Prostate gland (tissue), 2 donors: Measurements from ENCODE around the gene C2orf42. TPM values are rescaled to one million over a fixed set of nuclear protein-coding genes. Genes with fewer than 3 reads are reported as not detected.
A peak's percentile ranks its signal among the peaks of the same experiment; 100 is the strongest.
"Not testable (repeated sequence)": the region's sequence is repeated elsewhere in the genome, so short reads cannot be mapped to it uniquely, and the experiment has no call there.

Source experiments
- DNase-seq: peaks from one replicate; pipeline ENCODE4 v3.0.0-alpha.2; 2019; ENCODE audit warnings: low spot score
- H3K27ac ChIP-seq, 2 donors: fragments of 200-600 bp; sonication (generic); 2 replicates each; pipeline ENCODE4 v1.5.1; 2017 to 2019
- H3K27me3 ChIP-seq: fragments of 200-600 bp; sonication (generic); replicated peaks from 2 replicates; pipeline ENCODE4 v1.5.1; 2019; ENCODE audit not compliant: insufficient read depth
- H3K36me3 ChIP-seq, 2 donors: fragments of 200-600 bp; sonication (generic); 1 replicate in 1 of 2; 2 replicates in 1 of 2; pipeline versions ENCODE4 v1.5.1 to v1.8.1; 2017 to 2019
- H3K4me1 ChIP-seq: fragments of 200-600 bp; sonication (generic); replicated peaks from 2 replicates; pipeline ENCODE4 v1.5.1; 2019
- H3K4me3 ChIP-seq, 2 donors: fragments of 200-600 bp; sonication (generic); 2 replicates each; pipeline ENCODE4 v1.5.1; 2017 to 2019
- H3K9me3 ChIP-seq: fragments of 200-600 bp; sonication (generic); 2 replicates; pipeline ENCODE4 v1.5.1; 2017
- CTCF ChIP-seq, 4 experiments: fragments of 200-600 bp in 2 of 4; fragments of 450-650 bp in 2 of 4; sonication (generic) in 2 of 4; IDR thresholded peaks; 1 replicate in 3 of 4; 2 replicates in 1 of 4; pipeline ENCODE4 v1.5.1; 2016 to 2019; ENCODE audit warnings: antibody characterized with exemption in 4 of 4, mild to moderate bottlenecking in 2 of 4, moderate library complexity in 2 of 4
- POLR2A ChIP-seq: fragments of 450-650 bp; IDR thresholded peaks from one replicate; pipeline ENCODE4 v1.6.1; 2016; ENCODE audit warnings: antibody characterized with exemption, mild to moderate bottlenecking
- POLR2AphosphoS5 ChIP-seq: sonication (generic); formaldehyde crosslinking; IDR thresholded peaks from one replicate; pipeline ENCODE4 v1.6.1; 2017; ENCODE audit warnings: antibody characterized with exemption
- WGBS: methylation state at CpG from one replicate; pipeline ENCODE4 v1.1.5; 2018; 5-methylcytosine and 5-hydroxymethylcytosine counted together
- intact Hi-C: fragments of 100-400 bp; cut with DNase I; formaldehyde crosslinking; loops from one replicate; pipeline ENCODE4 v1.14.2; 2022
- total RNA-seq, 2 donors: library from RNA; depleted of rRNA; stranded (reverse); fragments of >200 nt; gene quantifications; one replicate each; pipeline ENCODE4 v1.1.0, GENCODE V29; 2016

The C2orf42 gene
- total RNA-seq, 2 donors from 2014 or later: 23.6 to 27.9 TPM

- Histone ChIP-seq H3K9me3 (no peaks in the 10 kb centered on the region), H3K4me1 (no peaks in the 10 kb centered on the region), H3K36me3 (no peaks in the 10 kb centered on the region), H3K4me3 (peak overlapping the region; percentile 57 to 64), H3K27me3 (no peaks in the 10 kb centered on the region), H3K27ac (peak overlapping the region; percentile 98 to 100)
- DNase-seq: peak; percentile 99
- intact Hi-C loops: loop anchor here (1.0 to 10.0 kb wide), 3 partner anchors 55 to 418 kb away; partner anchors contain the start of gene PCBP1
- WGBS: under 1% methylated on average over 50 of the region's 50 CpGs
- TF ChIP-seq POLR2AphosphoS5: peak; percentile 100
- TF ChIP-seq CTCF (IDR thresholded peaks at IDR 0.05): peak; percentile 97 to 100 (median 98)
- peak; percentile 93 for TF ChIP-seq POLR2A
Measured at GRCh38 chr2:70142590-70143313, 48.1 kb downstream of the C2orf42 start.

- Histone ChIP-seq H3K27ac (peak overlapping the region; percentile 98 to 100), H3K4me1 (no peaks in the 10 kb centered on the region), H3K4me3 (peak overlapping the region; percentile 57 to 64), H3K27me3 (no peaks in the 10 kb centered on the region), H3K36me3 (no peaks in the 10 kb centered on the region), H3K9me3 (no peaks in the 10 kb centered on the region)
- DNase-seq: no peak
- 2% methylated on average over 22 of the region's 73 CpGs for WGBS
- intact Hi-C loops: loop anchor here (1.0 to 10.0 kb wide), 3 partner anchors 55 to 417 kb away; partner anchors contain the start of gene PCBP1
- TF ChIP-seq POLR2AphosphoS5 (no peak), POLR2A (peak; percentile 96)
Measured at GRCh38 chr2:70141902-70142589, 48.8 kb downstream of the C2orf42 start.

GRCh38 chr2:70141212-70141901 lies 49.5 kb downstream of the C2orf42 start:
- DNase-seq: peak; percentile 83
- Histone ChIP-seq H3K4me3 (peak overlapping the region; percentile 57 to 64), H3K4me1 (no peaks in the 10 kb centered on the region), H3K27me3 (no peaks in the 10 kb centered on the region), H3K9me3 (no peaks in the 10 kb centered on the region), H3K36me3 (no peaks in the 10 kb centered on the region), H3K27ac (peak overlapping the region; percentile 98 to 100)
- TF ChIP-seq CTCF (IDR thresholded peaks at IDR 0.05): peak in 3 of 4 experiments; percentile 30 to 73 (median 72)
- TF ChIP-seq POLR2A: peak; percentile 71
- TF ChIP-seq POLR2AphosphoS5: peak; percentile 90
- intact Hi-C loops: loop anchor here (10.0 kb wide), 1 partner anchor 417 kb away; no protein-coding TSS in a partner anchor
- 44% methylated on average over 14 of the region's 14 CpGs for WGBS

- H3K36me3 ChIP-seq: no peaks in the 10 kb centered on the region
- WGBS: 64% methylated on average over 5 of the region's 5 CpGs
- H3K27ac ChIP-seq: peak overlapping the region; percentile 98 to 100
- H3K27me3 ChIP-seq: no peaks in the 10 kb centered on the region
- no peak overlapping the region for H3K4me3 ChIP-seq
- intact Hi-C loops: loop anchor here (10.0 kb wide), 1 partner anchor 416 kb away; no protein-coding TSS in a partner anchor
- DNase-seq: no peak
- no peaks in the 10 kb centered on the region for H3K4me1 ChIP-seq
- no peak for TF ChIP-seq POLR2AphosphoS5
- no peak for TF ChIP-seq CTCF (IDR thresholded peaks at IDR 0.05)
- no peak for TF ChIP-seq POLR2A
- H3K9me3 ChIP-seq: no peaks in the 10 kb centered on the region
Measured at GRCh38 chr2:70140791-70141211, 50.0 kb downstream of the C2orf42 start.

- intact Hi-C loops: not testable (repeated sequence)
Measured at GRCh38 chr2:70134323-70134983, 56.4 kb downstream of the C2orf42 start.

More at GRCh38 chr2:70134323-70134983, 56.4 kb downstream of the C2orf42 start:
- H3K9me3 ChIP-seq, H3K36me3 ChIP-seq, H3K27me3 ChIP-seq, DNase-seq, H3K4me1 ChIP-seq, H3K4me3 ChIP-seq: not testable (repeated sequence)
- peak overlapping the region; percentile 92 to 93 for H3K27ac ChIP-seq
- 92% methylated on average over 10 of the region's 10 CpGs for WGBS
